ENCODE results near the gene SYNPR. TPM values are rescaled to one million over a fixed set of nuclear protein-coding genes. Genes with fewer than 3 reads are reported as not detected.

SYNPR gene
- total RNA-seq, 4 donors from 2014 or later: not detected

- no peak for DNase-seq (ENCODE audit: low spot score in 2 of 2)
- Histone ChIP-seq H3K27me3 (no peaks in the 10 kb centered on the region), H3K9me3 (no peaks in the 10 kb centered on the region), H3K4me1 (no peaks in the 10 kb centered on the region), H3K4me3 (no peak overlapping the region), H3K36me3 (no peaks in the 10 kb centered on the region), H3K27ac (no peak overlapping the region)
- TF ChIP-seq, protein P1, sequence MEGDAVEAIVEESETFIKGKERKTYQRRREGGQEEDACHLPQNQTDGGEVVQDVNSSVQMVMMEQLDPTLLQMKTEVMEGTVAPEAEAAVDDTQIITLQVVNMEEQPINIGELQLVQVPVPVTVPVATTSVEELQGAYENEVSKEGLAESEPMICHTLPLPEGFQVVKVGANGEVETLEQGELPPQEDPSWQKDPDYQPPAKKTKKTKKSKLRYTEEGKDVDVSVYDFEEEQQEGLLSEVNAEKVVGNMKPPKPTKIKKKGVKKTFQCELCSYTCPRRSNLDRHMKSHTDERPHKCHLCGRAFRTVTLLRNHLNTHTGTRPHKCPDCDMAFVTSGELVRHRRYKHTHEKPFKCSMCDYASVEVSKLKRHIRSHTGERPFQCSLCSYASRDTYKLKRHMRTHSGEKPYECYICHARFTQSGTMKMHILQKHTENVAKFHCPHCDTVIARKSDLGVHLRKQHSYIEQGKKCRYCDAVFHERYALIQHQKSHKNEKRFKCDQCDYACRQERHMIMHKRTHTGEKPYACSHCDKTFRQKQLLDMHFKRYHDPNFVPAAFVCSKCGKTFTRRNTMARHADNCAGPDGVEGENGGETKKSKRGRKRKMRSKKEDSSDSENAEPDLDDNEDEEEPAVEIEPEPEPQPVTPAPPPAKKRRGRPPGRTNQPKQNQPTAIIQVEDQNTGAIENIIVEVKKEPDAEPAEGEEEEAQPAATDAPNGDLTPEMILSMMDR (IDR thresholded peaks at IDR 0.05): no peak
- no peak for TF ChIP-seq POLR2AphosphoS5 (IDR thresholded peaks at IDR 0.05)
- TF ChIP-seq POLR2A (IDR thresholded peaks at IDR 0.05): no peak
- TF ChIP-seq EP300 (IDR thresholded peaks at IDR 0.05): no peak
Measured at GRCh38 chr3:63458405-63458804, 180.3 kb downstream of the SYNPR start.

DNA sequence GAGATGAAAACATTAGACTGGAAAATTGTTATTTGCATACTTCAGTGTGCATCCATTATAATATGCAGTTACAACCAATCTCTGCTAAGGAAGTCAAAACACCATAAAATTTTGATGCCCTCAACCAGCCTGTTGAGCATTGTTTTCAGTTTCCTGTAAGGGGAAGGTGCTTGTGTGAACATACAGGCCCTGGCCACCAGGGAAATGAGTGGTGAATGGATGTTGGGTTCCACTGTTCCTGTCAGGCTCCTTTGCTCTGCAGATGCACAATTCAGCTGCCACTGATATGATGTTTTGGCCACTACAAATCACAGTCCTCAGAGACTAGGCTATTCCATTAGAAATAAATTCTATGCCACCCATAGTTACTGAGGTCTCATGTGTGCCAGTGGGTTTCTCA is 184.6 kb downstream of the SYNPR start:
- H3K27me3 ChIP-seq: no peaks in the 10 kb centered on the region
- no peak for DNase-seq (ENCODE audit: low spot score in 2 of 2)

DNA sequence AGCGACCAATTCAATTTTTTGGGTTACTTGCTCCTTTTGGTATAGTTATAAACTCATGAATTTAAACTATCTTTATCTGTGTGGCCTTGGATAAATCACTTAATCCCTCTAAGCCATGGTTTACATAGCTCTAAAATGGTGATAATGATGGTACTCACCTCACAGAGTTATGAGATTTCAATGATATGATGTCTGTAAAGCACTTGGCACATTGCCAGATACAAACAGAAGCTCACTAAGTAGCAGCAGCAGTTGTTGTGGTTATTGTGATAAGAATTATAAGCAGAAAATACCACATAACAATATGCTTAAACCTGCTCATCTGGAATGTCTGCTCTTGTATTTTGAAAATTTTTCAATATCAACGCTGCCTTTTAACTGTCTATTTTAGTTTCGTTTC is 189.3 kb downstream of the SYNPR start:
- Histone ChIP-seq H3K9me3 (no peaks in the 10 kb centered on the region), H3K36me3 (no peaks in the 10 kb centered on the region), H3K27ac (no peak overlapping the region), H3K4me1 (no peaks in the 10 kb centered on the region), H3K27me3 (no peaks in the 10 kb centered on the region), H3K4me3 (no peak overlapping the region)
- no peak for TF ChIP-seq POLR2A (IDR thresholded peaks at IDR 0.05)
- TF ChIP-seq, protein P1 (IDR thresholded peaks at IDR 0.05): no peak
- TF ChIP-seq EP300 (IDR thresholded peaks at IDR 0.05): no peak
- no peak for TF ChIP-seq POLR2AphosphoS5 (IDR thresholded peaks at IDR 0.05)
- WGBS: 58% methylated on average over 3 of the region's 3 CpGs
- no peak for DNase-seq (ENCODE audit: low spot score in 2 of 2)

More for the DNA sequence above, 184.6 kb downstream of the SYNPR start:
- Histone ChIP-seq H3K4me1 (no peaks in the 10 kb centered on the region), H3K4me3 (no peak overlapping the region), H3K36me3 (no peaks in the 10 kb centered on the region), H3K27ac (no peak overlapping the region), H3K9me3 (no peaks in the 10 kb centered on the region)
- no peak for TF ChIP-seq POLR2AphosphoS5 (IDR thresholded peaks at IDR 0.05)

GRCh38 chr3:63470745-63471144 is 192.6 kb downstream of the SYNPR start:
- Histone ChIP-seq H3K27ac (no peak overlapping the region), H3K4me1 (no peaks in the 10 kb centered on the region), H3K27me3 (no peaks in the 10 kb centered on the region), H3K9me3 (no peaks in the 10 kb centered on the region), H3K36me3 (no peaks in the 10 kb centered on the region), H3K4me3 (no peak overlapping the region)
- WGBS: 81% methylated on average over 1 of the region's 1 CpG
- no peak for TF ChIP-seq EP300 (IDR thresholded peaks at IDR 0.05)
- no peak for TF ChIP-seq POLR2AphosphoS5 (IDR thresholded peaks at IDR 0.05)
- TF ChIP-seq POLR2A (IDR thresholded peaks at IDR 0.05): no peak
- TF ChIP-seq, protein P1 (IDR thresholded peaks at IDR 0.05): no peak
- DNase-seq (ENCODE audit: low spot score in 2 of 2): no peak

GRCh38 chr3:63471781-63472180 is 193.7 kb downstream of the SYNPR start:
- no peak for TF ChIP-seq POLR2A (IDR thresholded peaks at IDR 0.05)
- TF ChIP-seq, protein P1 (IDR thresholded peaks at IDR 0.05): no peak
- TF ChIP-seq EP300 (IDR thresholded peaks at IDR 0.05): no peak
- TF ChIP-seq POLR2AphosphoS5 (IDR thresholded peaks at IDR 0.05): no peak
- H3K36me3 ChIP-seq: no peaks in the 10 kb centered on the region
- no peaks in the 10 kb centered on the region for H3K4me1 ChIP-seq
- no peak for DNase-seq (ENCODE audit: low spot score in 2 of 2)
- 54% methylated on average over 5 of the region's 5 CpGs for WGBS
- H3K9me3 ChIP-seq: no peaks in the 10 kb centered on the region
- H3K27ac ChIP-seq: no peak overlapping the region
- H3K4me3 ChIP-seq: no peak overlapping the region
- H3K27me3 ChIP-seq: no peaks in the 10 kb centered on the region

GRCh38 chr3:63473641-63474166 is 195.6 kb downstream of the SYNPR start:
- no peak overlapping the region for H3K27ac ChIP-seq
- WGBS: 77% methylated on average over 6 of the region's 6 CpGs
- no peak for DNase-seq (ENCODE audit: low spot score in 2 of 2)

More at GRCh38 chr3:63473641-63474166, 195.6 kb downstream of the SYNPR start:
- no peaks in the 10 kb centered on the region for H3K4me1 ChIP-seq
- no peaks in the 10 kb centered on the region for H3K9me3 ChIP-seq
- H3K4me3 ChIP-seq: no peak overlapping the region
- TF ChIP-seq, protein P1 (IDR thresholded peaks at IDR 0.05): no peak
- H3K27me3 ChIP-seq: no peaks in the 10 kb centered on the region
- H3K36me3 ChIP-seq: no peaks in the 10 kb centered on the region

Measured in suprapubic skin (tissue), 4 donors.